HG03342 (cell line): ENCODE data around the gene SELENOO.

Experiments
- ATAC-seq: cut with Tn5 transposase; IDR thresholded peaks from one replicate; pipeline ENCODE4 v1.9.1; 2021; ENCODE audit warnings: mild to moderate bottlenecking, moderate library complexity; ENCODE audit not compliant: unreplicated experiment

The SELENOO gene

DNA sequence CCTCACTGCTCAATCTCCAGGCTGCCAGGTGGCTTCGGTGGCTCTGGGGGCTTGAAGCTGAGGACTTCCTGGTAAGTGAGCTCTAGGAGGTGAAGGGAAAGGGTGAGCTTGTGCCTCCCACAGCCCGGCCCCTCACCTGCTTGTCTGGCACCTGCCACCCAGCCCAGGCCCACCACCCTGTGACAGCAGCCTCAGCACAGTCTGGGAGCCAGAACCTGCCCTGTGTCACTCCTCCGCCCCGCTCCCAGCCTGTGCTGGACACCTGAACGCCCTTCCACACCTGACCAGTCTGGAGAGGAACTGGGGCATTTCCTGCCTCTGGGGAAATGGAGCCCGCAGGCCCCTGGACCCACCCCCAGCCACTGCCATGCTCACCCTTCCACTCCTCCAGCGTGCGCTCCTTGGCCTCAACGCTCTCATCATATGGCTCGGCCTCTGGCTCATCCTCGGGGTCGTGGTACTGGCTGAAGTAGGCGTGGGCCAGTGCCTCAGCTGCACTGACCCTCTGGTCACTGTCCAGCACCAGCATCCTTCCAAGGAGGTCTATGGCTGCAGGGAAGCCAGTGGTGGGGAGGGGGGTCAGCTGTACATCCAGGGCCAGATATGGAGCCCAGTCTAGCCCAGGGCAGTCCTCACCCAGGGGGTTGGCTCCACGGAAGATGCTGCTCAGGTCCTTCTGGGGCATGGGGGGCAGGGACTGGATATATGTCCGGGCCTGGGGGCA is 64.3 kb downstream of the SELENOO start:
- ATAC-seq, result no peak

GRCh38 chr22:50266994-50267393 is 66.2 kb downstream of the SELENOO start:
- no peak for ATAC-seq
